Sigmoid colon (tissue), 7 donors: ENCODE results near the gene RASSF8. TPM values are rescaled to one million over a fixed set of nuclear protein-coding genes. Genes with fewer than 3 reads are reported as not detected.
A peak's percentile ranks its signal among the peaks of the same experiment; 100 is the strongest.

Source experiments
- DNase-seq: peaks from one replicate; pipeline ENCODE4 v3.0.0-alpha.2; 2019
- H3K27ac ChIP-seq, 4 donors: fragments of 200-600 bp; sonication (generic); one replicate each; pipeline ENCODE4 v1.5.1; 2016 to 2019; ENCODE audit warnings: mild to moderate bottlenecking in 1 of 4
- H3K27me3 ChIP-seq, 3 donors: fragments of 200-600 bp; sonication (generic); one replicate each; pipeline ENCODE4 v1.5.1; 2019; ENCODE audit warnings: mild to moderate bottlenecking in 1 of 3
- H3K36me3 ChIP-seq, 4 donors: fragments of 200-600 bp; sonication (generic); one replicate each; pipeline ENCODE4 v1.5.1; 2016 to 2019
- H3K4me1 ChIP-seq, 4 donors: fragments of 200-600 bp; sonication (generic); one replicate each; pipeline ENCODE4 v1.5.1; 2017 to 2019
- H3K4me3 ChIP-seq, 4 donors: fragments of 200-600 bp; sonication (generic); one replicate each; pipeline ENCODE4 v1.5.1; 2017 to 2019; ENCODE audit warnings: mild to moderate bottlenecking in 2 of 4, moderate library complexity in 1 of 4
- H3K9me3 ChIP-seq, 4 donors: fragments of 200-600 bp in 3 of 4; sonication (generic) in 3 of 4; one replicate each; pipeline versions ENCODE4 v1.5.1 to v1.6.1; 2013 to 2019
- EP300 ChIP-seq, 4 donors: sonication (generic); formaldehyde crosslinking; IDR thresholded peaks; one replicate each; pipeline ENCODE4 v1.6.1; 2017; ENCODE audit warnings: antibody characterized with exemption in 4 of 4
- POLR2A ChIP-seq, 2 donors: fragments of 450-650 bp; IDR thresholded peaks; one replicate each; pipeline ENCODE4 v1.6.1; 2016; ENCODE audit warnings: antibody characterized with exemption in 2 of 2, mild to moderate bottlenecking in 2 of 2, moderate library complexity in 2 of 2
- POLR2AphosphoS5 ChIP-seq, 4 donors: sonication (generic); formaldehyde crosslinking; IDR thresholded peaks; one replicate each; pipeline ENCODE4 v1.6.1; 2017; ENCODE audit warnings: antibody characterized with exemption in 4 of 4
- WGBS, 2 donors: extraction: QIAGEN DNeasy Blood & Tissue Kit; methylation state at CpG; one replicate each; pipeline ENCODE4 v1.1.7; 2013; 5-methylcytosine and 5-hydroxymethylcytosine counted together
- intact Hi-C: fragments of 100-400 bp; cut with DNase I; formaldehyde crosslinking; loops from one replicate; pipeline ENCODE4 v1.15.1; 2023
- polyA plus RNA-seq, 3 donors: library from polyadenylated mRNA; stranded (reverse); fragments of 200-250 nt; gene quantifications; one replicate each; pipeline ENCODE4 v1.2.3, GENCODE V29; 2013
- total RNA-seq, 4 donors: library from RNA; depleted of rRNA; stranded (reverse); fragments of >200 nt; gene quantifications; one replicate each; pipeline ENCODE4 v1.1.0, GENCODE V29; 2016
- TF ChIP-seq, protein P1 (sequence below), 4 experiments: fragments of 450-650 bp in 3 of 4; fragments of 200-600 bp in 1 of 4; IDR thresholded peaks; one replicate each; pipeline ENCODE4 v1.5.1; 2016 to 2019; ENCODE audit warnings: antibody characterized with exemption in 4 of 4, mild to moderate bottlenecking in 3 of 4, moderate library complexity in 2 of 4
- donor health status: healthy with polysubstance abuse.
- donor health status: Bipolar disorder and iron deficiency.
- donor health status: healthy.

Gene RASSF8
- total and polyA plus RNA-seq, 7 donors: 0.92 to 109 (median 74.0) TPM

DNA sequence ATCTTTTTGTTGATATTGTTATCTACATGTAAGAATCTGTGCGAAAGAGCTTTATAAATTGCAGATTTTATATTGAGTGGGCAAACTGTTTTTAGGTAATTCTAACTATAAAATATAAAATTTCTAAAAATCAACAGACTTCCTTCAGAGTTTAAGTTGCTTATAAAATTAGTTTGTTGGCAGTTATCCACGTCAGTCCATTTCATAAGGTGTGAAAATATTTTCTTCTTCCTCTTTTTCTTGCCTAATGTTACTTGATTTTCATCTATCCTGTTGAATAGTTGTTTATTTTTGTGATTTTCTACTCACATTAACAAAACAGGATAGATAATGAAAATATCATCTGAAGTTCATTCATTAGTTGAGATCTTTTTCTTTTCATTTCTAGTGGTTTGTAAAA is 58.0 kb downstream of the RASSF8 start:
- Histone ChIP-seq H3K27me3 (no peaks in the 10 kb centered on the region), H3K4me1 (peaks cover 0 to 69% (median 32%) of the 10 kb centered on the region in 4 donors), H3K9me3 (no peaks in the 10 kb centered on the region), H3K27ac (peak overlapping the region in 2 of 4 donors; percentile 80 to 88), H3K4me3 (no peak overlapping the region), H3K36me3 (no peaks in the 10 kb centered on the region)
- 56 to 64% methylated on average over 2 of the region's 2 CpGs for WGBS, 2 donors
- TF ChIP-seq EP300 (IDR thresholded peaks at IDR 0.05) (no peak), POLR2AphosphoS5 (IDR thresholded peaks at IDR 0.05) (no peak), POLR2A (IDR thresholded peaks at IDR 0.05) (no peak)
- TF ChIP-seq, protein P1, sequence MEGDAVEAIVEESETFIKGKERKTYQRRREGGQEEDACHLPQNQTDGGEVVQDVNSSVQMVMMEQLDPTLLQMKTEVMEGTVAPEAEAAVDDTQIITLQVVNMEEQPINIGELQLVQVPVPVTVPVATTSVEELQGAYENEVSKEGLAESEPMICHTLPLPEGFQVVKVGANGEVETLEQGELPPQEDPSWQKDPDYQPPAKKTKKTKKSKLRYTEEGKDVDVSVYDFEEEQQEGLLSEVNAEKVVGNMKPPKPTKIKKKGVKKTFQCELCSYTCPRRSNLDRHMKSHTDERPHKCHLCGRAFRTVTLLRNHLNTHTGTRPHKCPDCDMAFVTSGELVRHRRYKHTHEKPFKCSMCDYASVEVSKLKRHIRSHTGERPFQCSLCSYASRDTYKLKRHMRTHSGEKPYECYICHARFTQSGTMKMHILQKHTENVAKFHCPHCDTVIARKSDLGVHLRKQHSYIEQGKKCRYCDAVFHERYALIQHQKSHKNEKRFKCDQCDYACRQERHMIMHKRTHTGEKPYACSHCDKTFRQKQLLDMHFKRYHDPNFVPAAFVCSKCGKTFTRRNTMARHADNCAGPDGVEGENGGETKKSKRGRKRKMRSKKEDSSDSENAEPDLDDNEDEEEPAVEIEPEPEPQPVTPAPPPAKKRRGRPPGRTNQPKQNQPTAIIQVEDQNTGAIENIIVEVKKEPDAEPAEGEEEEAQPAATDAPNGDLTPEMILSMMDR (IDR thresholded peaks at IDR 0.05): no peak
- intact Hi-C loops: loop anchor here (2.0 kb wide), 1 partner anchor 58 kb away; the partner anchor contains the start of gene RASSF8
- no peak for DNase-seq

DNA sequence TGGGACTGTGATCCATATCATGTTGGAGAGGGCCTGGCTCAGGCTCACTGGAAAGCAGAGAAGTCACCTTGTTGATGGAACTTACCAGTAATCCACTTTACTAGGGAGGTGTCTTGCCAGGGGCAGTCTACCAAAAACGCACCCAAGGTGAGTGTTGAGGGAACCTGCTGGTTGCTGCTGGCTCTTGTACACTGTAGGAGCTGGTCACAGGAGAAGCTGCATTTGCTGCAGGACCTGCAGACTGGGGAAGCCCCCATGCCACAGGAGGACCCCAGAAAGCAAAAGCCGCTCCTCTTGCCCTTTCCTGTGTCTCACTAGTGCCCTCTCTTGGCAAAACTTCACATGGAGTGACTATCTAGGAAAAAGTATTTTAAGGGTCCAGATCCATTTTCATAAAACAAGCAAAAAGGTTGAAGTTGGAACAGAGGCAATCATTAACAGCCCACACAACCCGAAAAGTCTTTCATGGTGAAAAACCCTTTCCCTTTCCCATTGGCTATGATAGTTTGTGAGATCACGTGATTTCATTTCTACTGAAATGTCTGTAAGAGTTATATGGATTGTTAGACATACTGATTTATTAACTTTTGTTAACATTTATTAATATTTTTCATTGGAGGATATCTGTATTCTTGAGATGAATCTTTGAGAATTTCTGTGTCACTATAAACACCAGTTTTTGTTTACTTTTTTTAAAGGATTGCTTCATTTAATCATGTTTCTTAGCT is 59.2 kb downstream of the RASSF8 start:
- Histone ChIP-seq H3K4me3 (no peak overlapping the region), H3K27me3 (no peaks in the 10 kb centered on the region), H3K9me3 (no peaks in the 10 kb centered on the region), H3K4me1 (peaks cover 0 to 58% (median 34%) of the 10 kb centered on the region in 4 donors), H3K27ac (peak overlapping the region in 3 of 4 donors; percentile 23 to 88 (median 80)), H3K36me3 (no peaks in the 10 kb centered on the region)
- DNase-seq: peak; percentile 64
- intact Hi-C loops: loop anchor here (2.0 kb wide), 1 partner anchor 59 kb away; the partner anchor contains the start of gene RASSF8
- 37 to 73% methylated on average over 4 of the region's 4 CpGs for WGBS, 2 donors
- TF ChIP-seq, protein P1 (IDR thresholded peaks at IDR 0.05): peak; percentile 10 to 55 (median 35)
- no peak for TF ChIP-seq POLR2A (IDR thresholded peaks at IDR 0.05)

DNA sequence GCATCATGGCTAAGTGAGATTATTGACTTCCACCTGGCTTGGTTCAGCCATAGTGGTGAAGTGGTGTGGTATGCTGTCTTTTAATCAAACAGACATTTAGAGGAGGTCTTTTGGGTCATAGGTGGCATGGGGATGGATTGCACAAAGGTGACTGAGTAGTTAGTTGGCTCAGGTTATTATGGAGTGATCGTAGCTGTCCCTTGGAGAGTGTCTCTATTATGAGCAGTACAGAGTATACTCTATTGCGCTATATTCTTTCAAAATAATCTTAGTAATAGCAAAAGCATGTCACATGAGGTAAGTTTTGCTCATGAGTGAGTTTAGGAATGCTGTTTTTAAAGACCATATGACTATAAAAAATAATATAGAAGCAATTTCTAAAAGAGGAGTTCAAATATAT is 60.4 kb downstream of the RASSF8 start:
- TF ChIP-seq, protein P1 (IDR thresholded peaks at IDR 0.05): no peak
- TF ChIP-seq POLR2AphosphoS5 (IDR thresholded peaks at IDR 0.05) (no peak), EP300 (IDR thresholded peaks at IDR 0.05) (no peak), POLR2A (IDR thresholded peaks at IDR 0.05) (no peak)
- H3K4me3 ChIP-seq: no peak overlapping the region
- WGBS, 2 donors: 95 to 97% methylated on average over 2 of the region's 2 CpGs
- H3K4me1 ChIP-seq: peaks cover 0 to 49% (median 31%) of the 10 kb centered on the region in 4 donors
- intact Hi-C loops: no loop called here
- no peak for DNase-seq
- H3K27me3 ChIP-seq: no peaks in the 10 kb centered on the region
- H3K27ac ChIP-seq: peak overlapping the region in 1 of 4 donors; percentile 13
- no peaks in the 10 kb centered on the region for H3K36me3 ChIP-seq
- H3K9me3 ChIP-seq: no peaks in the 10 kb centered on the region

DNA sequence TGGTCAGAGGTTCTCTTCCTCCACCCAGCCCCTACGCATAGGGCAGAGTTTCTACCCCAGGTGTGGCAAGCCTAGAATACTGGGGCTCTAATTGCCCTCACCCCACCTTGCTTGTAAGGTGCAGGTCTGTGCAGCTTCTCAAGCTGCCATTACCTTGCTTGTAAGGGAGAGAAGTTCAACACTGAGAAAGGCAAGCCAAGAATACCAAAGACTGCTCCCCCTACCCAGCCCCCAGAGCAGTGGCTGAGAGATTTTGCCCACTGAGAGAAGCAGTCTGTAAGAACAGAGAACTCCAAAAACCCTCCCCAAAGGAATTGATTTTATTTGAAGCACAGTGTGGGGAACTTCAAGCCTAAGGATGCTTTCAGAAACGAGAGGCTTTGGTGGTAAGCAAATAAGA is 63.1 kb downstream of the RASSF8 start:
- peaks cover 0 to 36% (median 26%) of the 10 kb centered on the region in 4 donors for H3K4me1 ChIP-seq
- no peak overlapping the region for H3K4me3 ChIP-seq
- H3K9me3 ChIP-seq: no peaks in the 10 kb centered on the region
- TF ChIP-seq POLR2AphosphoS5 (IDR thresholded peaks at IDR 0.05): no peak
- TF ChIP-seq POLR2A (IDR thresholded peaks at IDR 0.05): no peak
- TF ChIP-seq, protein P1 (IDR thresholded peaks at IDR 0.05): no peak
- no peak for TF ChIP-seq EP300 (IDR thresholded peaks at IDR 0.05)
- 79 to 84% methylated on average over 2 of the region's 2 CpGs for WGBS, 2 donors
- no peak for DNase-seq
- intact Hi-C loops: loop anchor here (10.0 kb wide), 1 partner anchor 767 kb away; the partner anchor contains the start of gene KRAS
- H3K27ac ChIP-seq: no peak overlapping the region
- H3K36me3 ChIP-seq: no peaks in the 10 kb centered on the region
- no peaks in the 10 kb centered on the region for H3K27me3 ChIP-seq
